Naive B cell (primary cell): ENCODE measurements around the gene TMEM217. TPM values are rescaled to one million over a fixed set of nuclear protein-coding genes. Genes with fewer than 3 reads are reported as not detected.

Experiments
- ATAC-seq, 2 donors: fragments of 150-1000 bp; cut with Tn5 transposase; 2 replicates each; pipeline ENCODE4 v1.10.0; 2021; ENCODE audit warnings: low read depth in 2 of 2, mild to moderate bottlenecking in 2 of 2, moderate library complexity in 2 of 2
- DNase-seq: peaks from one replicate; pipeline ENCODE4 v3.0.0; 2022
- H3K27ac Mint-ChIP-seq, 6 donors: one replicate each; pipeline ENCODE4 v1.8.0; 2020 to 2022; ENCODE audit warnings: mild to moderate bottlenecking in 6 of 6, mixed read lengths in 6 of 6, moderate library complexity in 5 of 6, inconsistent platforms in 2 of 6
- H3K27me3 Mint-ChIP-seq, 3 donors: one replicate each; pipeline ENCODE4 v1.8.0; 2021 to 2022; ENCODE audit warnings: mixed read lengths in 3 of 3, mild to moderate bottlenecking in 1 of 3
- H3K36me3 Mint-ChIP-seq, 2 donors: one replicate each; pipeline ENCODE4 v1.8.0; 2020 to 2022; ENCODE audit warnings: mixed read lengths in 2 of 2, inconsistent platforms in 1 of 2, mild to moderate bottlenecking in 1 of 2
- H3K4me1 Mint-ChIP-seq, 3 donors: one replicate each; pipeline ENCODE4 v1.8.0; 2020 to 2022; ENCODE audit warnings: mixed read lengths in 3 of 3, inconsistent platforms in 1 of 3, mild to moderate bottlenecking in 1 of 3, moderate library complexity in 1 of 3
- H3K4me3 Mint-ChIP-seq, 8 donors: one replicate each; pipeline ENCODE4 v1.8.0; 2020 to 2022; ENCODE audit warnings: mild to moderate bottlenecking in 8 of 8, mixed read lengths in 8 of 8, moderate library complexity in 8 of 8, inconsistent platforms in 2 of 8
- H3K9me3 Mint-ChIP-seq, 7 donors: one replicate each; pipeline ENCODE4 v1.8.0; 2020 to 2022; ENCODE audit warnings: mixed read lengths in 7 of 7, mild to moderate bottlenecking in 5 of 7, inconsistent platforms in 2 of 7, moderate library complexity in 1 of 7
- polyA plus RNA-seq, 6 donors: library from polyadenylated mRNA; unstranded; fragments of 300-500 nt; fragmentation: Illumina TruSeq; gene quantifications; one replicate each; pipeline ENCODE4 v1.2.3, GENCODE V29; 2021; ENCODE audit warnings: low read depth in 6 of 6

Gene TMEM217
- polyA plus RNA-seq, 6 donors from 2014 or later: 0.18 to 0.96 (median 0.32) TPM; not detected in 3

GRCh38 chr6:37253486-37254007 lies 4.4 kb downstream of the TMEM217 start:
- Mint-ChIP-seq H3K9me3 (no peaks in the 10 kb centered on the region), H3K4me1 (peaks cover 16 to 17% (median 17%) of the 10 kb centered on the region in 3 donors), H3K27me3 (peaks cover 0 to 5% (median 0%) of the 10 kb centered on the region in 3 donors), H3K36me3 (no peaks in the 10 kb centered on the region), H3K27ac (peak overlapping the region in 1 of 6 donors; percentile 75), H3K4me3 (no peak overlapping the region)
- DNase-seq (no peak), ATAC-seq (no peak)

GRCh38 chr6:37251211-37251780 lies 6.6 kb downstream of the TMEM217 start:
- H3K9me3 Mint-ChIP-seq: no peaks in the 10 kb centered on the region
- no peaks in the 10 kb centered on the region for H3K4me1 Mint-ChIP-seq
- no peak for DNase-seq
- H3K4me3 Mint-ChIP-seq: no peak overlapping the region
- H3K27ac Mint-ChIP-seq: no peak overlapping the region
- no peak for ATAC-seq
- no peaks in the 10 kb centered on the region for H3K36me3 Mint-ChIP-seq
- H3K27me3 Mint-ChIP-seq: peaks cover 0 to 5% (median 0%) of the 10 kb centered on the region in 3 donors

- Mint-ChIP-seq H3K27ac (no peak overlapping the region), H3K4me3 (no peak overlapping the region), H3K27me3 (peaks cover 0 to 7% (median 0%) of the 10 kb centered on the region in 3 donors), H3K4me1 (peaks cover 0 to 9% (median 0%) of the 10 kb centered on the region in 3 donors), H3K9me3 (no peaks in the 10 kb centered on the region), H3K36me3 (no peaks in the 10 kb centered on the region)
- DNase-seq (no peak), ATAC-seq (no peak)
These were observed 13.3 kb downstream of the TMEM217 start for GRCh38 chr6:37244430-37245310.

GRCh38 chr6:37243816-37244370 lies 14.1 kb downstream of the TMEM217 start:
- Mint-ChIP-seq H3K4me3 (no peak overlapping the region), H3K27ac (peak overlapping the region in 1 of 6 donors; percentile 11), H3K36me3 (no peaks in the 10 kb centered on the region), H3K27me3 (peaks cover 0 to 7% (median 0%) of the 10 kb centered on the region in 3 donors), H3K4me1 (peaks cover 0 to 10% (median 0%) of the 10 kb centered on the region in 3 donors), H3K9me3 (no peaks in the 10 kb centered on the region)
- DNase-seq (no peak), ATAC-seq (no peak)

GRCh38 chr6:37243131-37243815 lies 14.7 kb downstream of the TMEM217 start:
- H3K4me3 Mint-ChIP-seq: no peak overlapping the region
- no peak for DNase-seq
- peaks cover 0 to 7% (median 0%) of the 10 kb centered on the region in 3 donors for H3K27me3 Mint-ChIP-seq
- H3K9me3 Mint-ChIP-seq: no peaks in the 10 kb centered on the region
- ATAC-seq: no peak
- no peaks in the 10 kb centered on the region for H3K36me3 Mint-ChIP-seq
- H3K27ac Mint-ChIP-seq: peak overlapping the region in 1 of 6 donors; percentile 38
- peaks cover 0 to 10% (median 0%) of the 10 kb centered on the region in 3 donors for H3K4me1 Mint-ChIP-seq

- Mint-ChIP-seq H3K9me3 (no peaks in the 10 kb centered on the region), H3K27me3 (peaks cover 0 to 7% (median 0%) of the 10 kb centered on the region in 3 donors), H3K4me3 (no peak overlapping the region), H3K4me1 (peaks cover 0 to 10% (median 0%) of the 10 kb centered on the region in 3 donors), H3K27ac (no peak overlapping the region), H3K36me3 (no peaks in the 10 kb centered on the region)
- DNase-seq (no peak), ATAC-seq (no peak)
These were observed 15.4 kb downstream of the TMEM217 start for GRCh38 chr6:37242429-37243052.

GRCh38 chr6:37241775-37242428 lies 16.0 kb downstream of the TMEM217 start:
- no peak for ATAC-seq
- no peak overlapping the region for H3K27ac Mint-ChIP-seq
- no peak for DNase-seq
- no peak overlapping the region for H3K4me3 Mint-ChIP-seq
- H3K27me3 Mint-ChIP-seq: peaks cover 0 to 7% (median 0%) of the 10 kb centered on the region in 3 donors
- no peaks in the 10 kb centered on the region for H3K9me3 Mint-ChIP-seq
- H3K36me3 Mint-ChIP-seq: no peaks in the 10 kb centered on the region
- peaks cover 0 to 10% (median 0%) of the 10 kb centered on the region in 3 donors for H3K4me1 Mint-ChIP-seq

- Mint-ChIP-seq H3K9me3 (no peaks in the 10 kb centered on the region), H3K27me3 (peaks cover 0 to 7% (median 0%) of the 10 kb centered on the region in 3 donors), H3K36me3 (no peaks in the 10 kb centered on the region), H3K4me1 (peaks cover 0 to 10% (median 0%) of the 10 kb centered on the region in 3 donors), H3K27ac (peak overlapping the region in 1 of 6 donors; percentile 59), H3K4me3 (no peak overlapping the region)
- ATAC-seq (no peak), DNase-seq (no peak)
These were observed 16.8 kb downstream of the TMEM217 start for GRCh38 chr6:37241131-37241530.

- no peaks in the 10 kb centered on the region for H3K9me3 Mint-ChIP-seq
- ATAC-seq (no peak), DNase-seq (no peak)
- peaks cover 0 to 10% (median 0%) of the 10 kb centered on the region in 3 donors for H3K4me1 Mint-ChIP-seq
- no peaks in the 10 kb centered on the region for H3K36me3 Mint-ChIP-seq
- no peak overlapping the region for H3K4me3 Mint-ChIP-seq
- peaks cover 0 to 1% (median 0%) of the 10 kb centered on the region in 3 donors for H3K27me3 Mint-ChIP-seq
- peak overlapping the region in 3 of 6 donors; percentile 16 to 23 (median 21) for H3K27ac Mint-ChIP-seq
These were observed 17.8 kb downstream of the TMEM217 start for GRCh38 chr6:37239950-37240713.

- Mint-ChIP-seq H3K4me3 (no peak overlapping the region), H3K36me3 (no peaks in the 10 kb centered on the region), H3K27me3 (no peaks in the 10 kb centered on the region), H3K4me1 (peaks cover 0 to 10% (median 0%) of the 10 kb centered on the region in 3 donors), H3K27ac (no peak overlapping the region), H3K9me3 (no peaks in the 10 kb centered on the region)
- no peak for DNase-seq
- no peak for ATAC-seq
These were observed 18.4 kb downstream of the TMEM217 start for GRCh38 chr6:37239526-37239925.

- H3K27ac Mint-ChIP-seq: no peak overlapping the region
- no peaks in the 10 kb centered on the region for H3K27me3 Mint-ChIP-seq
- DNase-seq: no peak
- ATAC-seq: no peak
- H3K4me3 Mint-ChIP-seq: no peak overlapping the region
- H3K9me3 Mint-ChIP-seq: no peaks in the 10 kb centered on the region
- no peaks in the 10 kb centered on the region for H3K36me3 Mint-ChIP-seq
- H3K4me1 Mint-ChIP-seq: peaks cover 0 to 10% (median 0%) of the 10 kb centered on the region in 3 donors
These were observed 19.6 kb downstream of the TMEM217 start for GRCh38 chr6:37238381-37238780.

GRCh38 chr6:37237789-37238188 lies 20.2 kb downstream of the TMEM217 start:
- no peaks in the 10 kb centered on the region for H3K9me3 Mint-ChIP-seq

More at GRCh38 chr6:37237789-37238188, 20.2 kb downstream of the TMEM217 start:
- no peak overlapping the region for H3K4me3 Mint-ChIP-seq
- peaks cover 0 to 10% (median 0%) of the 10 kb centered on the region in 3 donors for H3K4me1 Mint-ChIP-seq
- ATAC-seq (no peak), DNase-seq (no peak)
- H3K27ac Mint-ChIP-seq: no peak overlapping the region
- H3K27me3 Mint-ChIP-seq: peaks cover 0 to 3% (median 0%) of the 10 kb centered on the region in 3 donors
- H3K36me3 Mint-ChIP-seq: no peaks in the 10 kb centered on the region
